ENCODE measurements around the gene KIAA1586. TPM values are rescaled to one million over a fixed set of nuclear protein-coding genes. Genes with fewer than 3 reads are reported as not detected.

KIAA1586 gene
- total and polyA plus RNA-seq, 9 of the 15 experiments (the other 6 are each of a cell fraction or from before 2014, with no cell fraction given) = 23.4 to 43.6 (median 29.5) TPM

DNA sequence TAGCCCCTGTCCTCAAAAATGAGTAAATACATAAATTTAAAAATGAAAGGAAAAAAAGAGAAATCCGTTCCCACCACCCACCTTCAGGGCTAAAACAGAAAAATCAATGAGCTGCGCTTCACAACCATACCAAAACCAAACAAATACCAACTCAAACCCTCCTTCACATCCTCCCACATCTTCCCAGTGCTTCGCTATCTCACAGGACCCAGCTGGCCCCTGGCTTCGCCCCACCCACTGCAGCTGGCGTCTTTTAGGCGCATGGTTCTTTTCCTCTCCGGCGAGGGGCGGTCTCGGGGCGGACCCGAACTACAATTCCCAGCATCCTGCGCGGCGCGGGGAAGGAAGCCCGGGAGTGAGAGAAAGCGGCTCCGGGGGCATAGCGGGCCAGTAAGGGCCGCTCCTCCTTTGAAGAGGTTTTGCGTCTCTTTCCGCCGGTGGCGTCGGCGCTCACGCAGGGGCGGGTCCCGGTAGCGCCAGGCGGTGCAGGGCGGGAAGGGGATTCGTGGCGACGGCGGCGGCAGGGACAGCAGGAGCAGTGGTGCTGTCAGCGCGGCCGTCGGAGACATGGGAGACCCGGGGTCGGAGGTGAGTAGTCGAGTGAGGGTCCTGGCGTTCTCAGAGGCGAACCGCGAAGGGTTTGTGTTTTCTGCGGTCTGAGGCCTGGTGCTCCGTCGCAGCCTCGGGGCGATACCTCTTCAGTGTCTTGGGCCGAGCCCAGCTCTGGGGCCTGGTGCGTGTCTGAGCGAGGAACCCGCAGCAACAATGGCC, 43.4 kb downstream of the KIAA1586 start, which contains the start of gene ZNF451 (continued):
- TF ChIP-seq, protein P1, sequence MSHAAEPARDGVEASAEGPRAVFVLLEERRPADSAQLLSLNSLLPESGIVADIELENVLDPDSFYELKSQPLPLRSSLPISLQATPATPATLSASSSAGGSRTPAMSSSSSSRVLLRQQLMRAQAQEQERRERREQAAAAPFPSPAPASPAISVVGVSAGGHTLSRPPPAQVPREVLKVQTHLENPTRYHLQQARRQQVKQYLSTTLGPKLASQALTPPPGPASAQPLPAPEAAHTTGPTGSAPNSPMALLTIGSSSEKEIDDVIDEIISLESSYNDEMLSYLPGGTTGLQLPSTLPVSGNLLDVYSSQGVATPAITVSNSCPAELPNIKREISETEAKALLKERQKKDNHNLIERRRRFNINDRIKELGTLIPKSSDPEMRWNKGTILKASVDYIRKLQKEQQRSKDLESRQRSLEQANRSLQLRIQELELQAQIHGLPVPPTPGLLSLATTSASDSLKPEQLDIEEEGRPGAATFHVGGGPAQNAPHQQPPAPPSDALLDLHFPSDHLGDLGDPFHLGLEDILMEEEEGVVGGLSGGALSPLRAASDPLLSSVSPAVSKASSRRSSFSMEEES (CRISPR knock-in tag; IDR thresholded peaks at IDR 0.05) = no peak
- TF ChIP-seq ZNF175 (CRISPR knock-in tag; IDR thresholded peaks at IDR 0.05; ENCODE audit: low read depth) (no peak), PTTG1 (tag; IDR thresholded peaks at IDR 0.05; ENCODE audit: low read depth) (no peak), ZNF507 (tag; conservative IDR thresholded peaks at IDR 0.05) (no peak), DPF2 (IDR thresholded peaks at IDR 0.05) (peak; percentile 96), HDAC3 (IDR thresholded peaks at IDR 0.05; ENCODE audit: borderline replicate concordance, partially characterized antibody) (peak; percentile 49), NUFIP1 (IDR thresholded peaks at IDR 0.05; ENCODE audit: partially characterized antibody) (no peak), GATAD2B (IDR thresholded peaks at IDR 0.05; ENCODE audit: borderline replicate concordance) (no peak), FOS (IDR thresholded peaks at IDR 0.05; ENCODE audit: extremely low read depth, insufficient read length) (no peak), ZBTB7A (IDR thresholded peaks at IDR 0.05; ENCODE audit: borderline replicate concordance, control insufficient read depth, low read depth, low read length) (no peak; the same call in 1 of the 2 replicates), HIVEP1 (CRISPR knock-in tag; IDR thresholded peaks at IDR 0.05) (no peak), NCOR1 (IDR thresholded peaks at IDR 0.05) (peak; percentile 92), RBM15 (IDR thresholded peaks at IDR 0.05; ENCODE audit: insufficient read depth, low read length) (no peak), MTA3 (IDR thresholded peaks at IDR 0.05; ENCODE audit: borderline replicate concordance) (peak; percentile 66), BACH1 (tag; IDR thresholded peaks at IDR 0.05) (no peak), ZNF174 (CRISPR knock-in tag; IDR thresholded peaks at IDR 0.05) (no peak)
- TF ChIP-seq, protein P2, sequence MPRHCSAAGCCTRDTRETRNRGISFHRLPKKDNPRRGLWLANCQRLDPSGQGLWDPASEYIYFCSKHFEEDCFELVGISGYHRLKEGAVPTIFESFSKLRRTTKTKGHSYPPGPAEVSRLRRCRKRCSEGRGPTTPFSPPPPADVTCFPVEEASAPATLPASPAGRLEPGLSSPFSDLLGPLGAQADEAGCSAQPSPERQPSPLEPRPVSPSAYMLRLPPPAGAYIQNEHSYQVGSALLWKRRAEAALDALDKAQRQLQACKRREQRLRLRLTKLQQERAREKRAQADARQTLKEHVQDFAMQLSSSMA (CRISPR knock-in tag; IDR thresholded peaks at IDR 0.05) = no peak
- TF ChIP-seq, protein P3, sequence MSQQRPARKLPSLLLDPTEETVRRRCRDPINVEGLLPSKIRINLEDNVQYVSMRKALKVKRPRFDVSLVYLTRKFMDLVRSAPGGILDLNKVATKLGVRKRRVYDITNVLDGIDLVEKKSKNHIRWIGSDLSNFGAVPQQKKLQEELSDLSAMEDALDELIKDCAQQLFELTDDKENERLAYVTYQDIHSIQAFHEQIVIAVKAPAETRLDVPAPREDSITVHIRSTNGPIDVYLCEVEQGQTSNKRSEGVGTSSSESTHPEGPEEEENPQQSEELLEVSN (IDR thresholded peaks at IDR 0.05; ENCODE audit: borderline replicate concordance in 1 of 2, extremely low read depth in 1 of 2, insufficient read depth in 1 of 2, insufficient read length in 1 of 2, low read depth in 1 of 2, low read length in 1 of 2, poor library complexity in 1 of 2, severe bottlenecking in 1 of 2) = peak; percentile 91 to 97
- TF ChIP-seq, protein P4, sequence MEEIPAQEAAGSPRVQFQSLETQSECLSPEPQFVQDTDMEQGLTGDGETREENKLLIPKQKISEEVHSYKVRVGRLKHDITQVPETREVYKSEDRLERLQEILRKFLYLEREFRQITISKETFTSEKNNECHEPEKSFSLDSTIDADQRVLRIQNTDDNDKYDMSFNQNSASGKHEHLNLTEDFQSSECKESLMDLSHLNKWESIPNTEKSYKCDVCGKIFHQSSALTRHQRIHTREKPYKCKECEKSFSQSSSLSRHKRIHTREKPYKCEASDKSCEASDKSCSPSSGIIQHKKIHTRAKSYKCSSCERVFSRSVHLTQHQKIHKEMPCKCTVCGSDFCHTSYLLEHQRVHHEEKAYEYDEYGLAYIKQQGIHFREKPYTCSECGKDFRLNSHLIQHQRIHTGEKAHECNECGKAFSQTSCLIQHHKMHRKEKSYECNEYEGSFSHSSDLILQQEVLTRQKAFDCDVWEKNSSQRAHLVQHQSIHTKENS (CRISPR knock-in tag; IDR thresholded peaks at IDR 0.05) = no peak
- TF ChIP-seq, protein P5, sequence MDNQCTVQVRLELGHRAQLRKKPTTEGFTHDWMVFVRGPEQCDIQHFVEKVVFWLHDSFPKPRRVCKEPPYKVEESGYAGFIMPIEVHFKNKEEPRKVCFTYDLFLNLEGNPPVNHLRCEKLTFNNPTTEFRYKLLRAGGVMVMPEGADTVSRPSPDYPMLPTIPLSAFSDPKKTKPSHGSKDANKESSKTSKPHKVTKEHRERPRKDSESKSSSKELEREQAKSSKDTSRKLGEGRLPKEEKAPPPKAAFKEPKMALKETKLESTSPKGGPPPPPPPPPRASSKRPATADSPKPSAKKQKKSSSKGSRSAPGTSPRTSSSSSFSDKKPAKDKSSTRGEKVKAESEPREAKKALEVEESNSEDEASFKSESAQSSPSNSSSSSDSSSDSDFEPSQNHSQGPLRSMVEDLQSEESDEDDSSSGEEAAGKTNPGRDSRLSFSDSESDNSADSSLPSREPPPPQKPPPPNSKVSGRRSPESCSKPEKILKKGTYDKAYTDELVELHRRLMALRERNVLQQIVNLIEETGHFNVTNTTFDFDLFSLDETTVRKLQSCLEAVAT (IDR thresholded peaks at IDR 0.05) = peak in 1 of 2 experiments; percentile 71; a peak in 1 of 4 replicates
- TF ChIP-seq, protein P6, sequence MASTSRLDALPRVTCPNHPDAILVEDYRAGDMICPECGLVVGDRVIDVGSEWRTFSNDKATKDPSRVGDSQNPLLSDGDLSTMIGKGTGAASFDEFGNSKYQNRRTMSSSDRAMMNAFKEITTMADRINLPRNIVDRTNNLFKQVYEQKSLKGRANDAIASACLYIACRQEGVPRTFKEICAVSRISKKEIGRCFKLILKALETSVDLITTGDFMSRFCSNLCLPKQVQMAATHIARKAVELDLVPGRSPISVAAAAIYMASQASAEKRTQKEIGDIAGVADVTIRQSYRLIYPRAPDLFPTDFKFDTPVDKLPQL (IDR thresholded peaks at IDR 0.05; ENCODE audit: extremely low read depth, insufficient read length) = no peak
